Vagina (tissue), 2 donors: Measurements from ENCODE around the gene GRM7.

ENCODE experiments used
- POLR2A ChIP-seq, 2 donors: fragments of 450-650 bp; IDR thresholded peaks; one replicate each; pipeline ENCODE4 v1.6.1; 2017; ENCODE audit warnings: antibody characterized with exemption in 2 of 2, mild to moderate bottlenecking in 2 of 2, moderate library complexity in 2 of 2
- POLR2AphosphoS5 ChIP-seq, 2 donors: sonication (generic); formaldehyde crosslinking; IDR thresholded peaks; one replicate each; pipeline ENCODE4 v1.9.0; 2017; ENCODE audit warnings: antibody characterized with exemption in 2 of 2, mild to moderate bottlenecking in 2 of 2, low read depth in 1 of 2; ENCODE audit not compliant: insufficient read depth in 1 of 2
- TF ChIP-seq, protein P1 (sequence below), 3 experiments: fragments of 450-650 bp in 2 of 3; fragments of 200-600 bp in 1 of 3; sonication (generic) in 1 of 3; IDR thresholded peaks; one replicate each; pipeline ENCODE4 v1.5.1; 2017 to 2019; ENCODE audit warnings: antibody characterized with exemption in 3 of 3, mild to moderate bottlenecking in 2 of 3, moderate library complexity in 2 of 3

DNA sequence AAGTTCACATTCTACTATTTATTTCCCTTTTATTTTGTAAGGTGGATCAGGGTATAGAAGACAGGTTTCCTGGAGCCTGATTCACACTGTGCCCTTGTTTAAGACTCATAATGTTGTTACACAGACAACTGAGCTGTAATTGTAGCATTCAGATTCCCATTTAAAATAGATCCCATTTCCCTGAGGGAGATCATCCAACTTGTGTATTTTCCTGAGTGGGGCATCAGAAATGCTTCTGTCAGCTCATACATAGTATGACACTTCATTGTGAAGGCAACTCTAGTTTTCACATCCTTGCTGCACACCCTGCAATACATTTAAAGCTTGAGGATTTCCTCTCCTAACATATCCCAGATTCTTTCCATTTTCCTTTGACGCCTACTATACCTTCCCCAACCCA lies 659.7 kb downstream of the GRM7 start:
- TF ChIP-seq, protein P1, sequence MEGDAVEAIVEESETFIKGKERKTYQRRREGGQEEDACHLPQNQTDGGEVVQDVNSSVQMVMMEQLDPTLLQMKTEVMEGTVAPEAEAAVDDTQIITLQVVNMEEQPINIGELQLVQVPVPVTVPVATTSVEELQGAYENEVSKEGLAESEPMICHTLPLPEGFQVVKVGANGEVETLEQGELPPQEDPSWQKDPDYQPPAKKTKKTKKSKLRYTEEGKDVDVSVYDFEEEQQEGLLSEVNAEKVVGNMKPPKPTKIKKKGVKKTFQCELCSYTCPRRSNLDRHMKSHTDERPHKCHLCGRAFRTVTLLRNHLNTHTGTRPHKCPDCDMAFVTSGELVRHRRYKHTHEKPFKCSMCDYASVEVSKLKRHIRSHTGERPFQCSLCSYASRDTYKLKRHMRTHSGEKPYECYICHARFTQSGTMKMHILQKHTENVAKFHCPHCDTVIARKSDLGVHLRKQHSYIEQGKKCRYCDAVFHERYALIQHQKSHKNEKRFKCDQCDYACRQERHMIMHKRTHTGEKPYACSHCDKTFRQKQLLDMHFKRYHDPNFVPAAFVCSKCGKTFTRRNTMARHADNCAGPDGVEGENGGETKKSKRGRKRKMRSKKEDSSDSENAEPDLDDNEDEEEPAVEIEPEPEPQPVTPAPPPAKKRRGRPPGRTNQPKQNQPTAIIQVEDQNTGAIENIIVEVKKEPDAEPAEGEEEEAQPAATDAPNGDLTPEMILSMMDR (IDR thresholded peaks at IDR 0.05): no peak
- no peak for TF ChIP-seq POLR2AphosphoS5 (IDR thresholded peaks at IDR 0.05; ENCODE audit: insufficient read depth in 1 of 2, low read depth in 1 of 2)
- TF ChIP-seq POLR2A (IDR thresholded peaks at IDR 0.05): no peak
